Stimulated activated CD4-positive, alpha-beta T cell treated with anti-CD3 and anti-CD28 coated beads, Interleukin-4, amount 100 ng/mL, for 48 hours (primary cell): ENCODE measurements around the gene MERTK.

Source experiments
- DNase-seq, 2 donors: peaks; one replicate each; pipeline ENCODE4 v3.0.0-alpha.2; 2020; ENCODE audit warnings: low read depth in 2 of 2

The MERTK gene

DNA sequence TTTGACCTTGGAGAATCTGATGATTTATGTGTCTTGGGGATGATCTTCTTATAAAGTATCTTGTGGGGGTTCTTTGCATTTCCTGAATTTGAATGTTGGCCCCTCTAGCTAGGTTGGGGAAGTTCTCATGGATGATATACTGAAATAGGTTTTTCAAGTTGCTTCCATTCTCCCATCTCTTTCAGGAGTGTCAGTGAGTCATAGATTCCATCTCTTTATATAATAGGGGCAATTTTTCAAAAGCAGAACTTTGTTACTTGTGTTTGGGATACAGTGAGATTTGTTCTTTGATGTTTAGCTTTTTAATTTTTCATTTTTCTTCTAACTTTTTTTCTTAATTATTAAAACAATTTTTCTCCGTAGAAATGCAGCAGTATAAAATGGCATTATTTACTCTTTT lies 176.1 kb downstream of the MERTK start:
- DNase-seq = no peak

DNA sequence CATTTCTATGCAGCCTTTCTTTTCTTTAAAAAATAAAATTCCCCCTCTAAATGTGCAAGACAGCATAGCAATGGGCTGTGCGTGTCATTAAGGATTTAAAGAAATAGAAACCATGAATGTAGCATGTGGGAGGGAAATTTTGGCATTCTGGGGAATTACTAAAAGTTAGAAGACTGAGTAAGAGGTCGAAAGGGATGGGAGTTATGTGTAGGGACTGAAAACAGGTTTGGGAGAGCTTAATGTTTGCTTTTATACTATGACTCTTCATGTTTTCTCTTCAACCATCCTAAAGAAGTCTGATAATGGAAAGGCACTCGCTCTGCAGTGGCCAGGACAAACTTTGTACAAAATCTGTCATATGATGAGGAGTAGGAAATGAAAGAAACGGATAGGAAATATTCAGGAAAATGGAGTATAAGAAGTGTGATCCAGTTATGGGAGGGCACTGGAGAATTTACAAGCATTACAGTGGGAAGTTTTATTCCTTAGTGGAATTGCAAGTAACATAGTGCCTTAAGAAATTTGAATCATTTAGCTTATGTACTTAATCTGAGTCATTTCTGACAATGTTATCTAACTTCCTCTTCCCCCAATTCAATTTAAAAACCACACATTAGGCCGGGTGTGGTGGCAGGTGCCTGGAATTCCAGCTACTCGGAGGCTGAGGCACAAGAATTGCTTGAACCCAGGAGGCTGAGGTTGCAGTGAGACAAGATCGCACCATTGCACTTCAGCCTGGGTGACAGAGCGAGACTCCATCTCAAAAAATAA lies 177.3 kb downstream of the MERTK start:
- no peak for DNase-seq

DNA sequence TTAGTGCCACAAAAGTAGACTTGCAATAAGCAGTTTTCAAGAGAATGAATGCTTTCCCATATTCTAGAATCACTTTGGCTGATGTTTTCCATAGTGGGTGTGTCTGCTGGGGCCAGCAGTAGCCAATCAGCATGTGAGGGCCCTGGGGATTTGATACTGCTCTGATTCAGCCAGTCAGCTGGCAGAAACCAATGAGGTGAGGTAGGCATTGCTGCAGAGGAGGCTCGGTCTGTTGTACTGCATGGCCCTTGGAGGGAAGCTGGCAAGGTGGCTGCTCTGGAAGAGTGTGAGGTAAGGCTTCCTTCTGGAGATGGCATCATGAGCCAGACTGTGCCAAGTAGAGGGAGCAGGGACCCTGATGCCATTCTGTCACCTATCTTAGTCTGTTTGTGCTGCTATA lies 179.4 kb downstream of the MERTK start:
- DNase-seq = no peak
